ENCODE results near the gene FBXW10.
"Not testable (repeated sequence)": the region's sequence is repeated elsewhere in the genome, so short reads cannot be mapped to it uniquely, and the experiment has no call there.

Gene FBXW10

GRCh38 chr17:18743699-18744421 lies at the start of gene FBXW10:
FBXW10 (plus strand) TSS chr17:18744054; CDS start chr17:18744245, 191 bp downstream.
- DNase-seq (ENCODE audit: low read depth in 2 of 2, low spot score in 1 of 2), result not testable (repeated sequence)

- not testable (repeated sequence) for DNase-seq (ENCODE audit: low read depth in 2 of 2, low spot score in 1 of 2)
These were observed 48.7 kb upstream of the FBXW10 start for GRCh38 chr17:18695143-18695542.

- not testable (repeated sequence) for DNase-seq (ENCODE audit: low read depth in 2 of 2, low spot score in 1 of 2)
These were observed 45.3 kb upstream of the FBXW10 start for GRCh38 chr17:18698473-18699103.

- not testable (repeated sequence) for DNase-seq (ENCODE audit: low read depth in 2 of 2, low spot score in 1 of 2)
These were observed 37.9 kb upstream of the FBXW10 start for GRCh38 chr17:18705955-18706354.

- not testable (repeated sequence) for DNase-seq (ENCODE audit: low read depth in 2 of 2, low spot score in 1 of 2)
These were observed 35.6 kb upstream of the FBXW10 start for GRCh38 chr17:18708215-18708614.

- peak; percentile 13 to 47 for DNase-seq (ENCODE audit: low read depth in 2 of 2, low spot score in 1 of 2)
These were observed 31.4 kb upstream of the FBXW10 start for GRCh38 chr17:18712354-18712999.

GRCh38 chr17:18718643-18719427 lies 25.0 kb upstream of the FBXW10 start:
- DNase-seq (ENCODE audit: low read depth in 2 of 2, low spot score in 1 of 2), result not testable (repeated sequence)

- not testable (repeated sequence) for DNase-seq (ENCODE audit: low read depth in 2 of 2, low spot score in 1 of 2)
These were observed 24.3 kb upstream of the FBXW10 start for GRCh38 chr17:18719428-18720110.

- DNase-seq (ENCODE audit: low read depth in 2 of 2, low spot score in 1 of 2), result not testable (repeated sequence)
These were observed 21.9 kb upstream of the FBXW10 start for GRCh38 chr17:18721775-18722547.

- DNase-seq (ENCODE audit: low read depth in 2 of 2, low spot score in 1 of 2), result not testable (repeated sequence)
These were observed 21.2 kb upstream of the FBXW10 start for GRCh38 chr17:18722612-18723011.

- DNase-seq (ENCODE audit: low read depth in 2 of 2, low spot score in 1 of 2), result not testable (repeated sequence)
These were observed 20.3 kb upstream of the FBXW10 start for GRCh38 chr17:18723509-18723908.

GRCh38 chr17:18732438-18732837 lies 11.4 kb upstream of the FBXW10 start:
- DNase-seq (ENCODE audit: low read depth in 2 of 2, low spot score in 1 of 2), result not testable (repeated sequence)

GRCh38 chr17:18733350-18733749 lies 10.5 kb upstream of the FBXW10 start:
- not testable (repeated sequence) for DNase-seq (ENCODE audit: low read depth in 2 of 2, low spot score in 1 of 2)

- DNase-seq (ENCODE audit: low read depth in 2 of 2, low spot score in 1 of 2), result not testable (repeated sequence)
These were observed 4.0 kb upstream of the FBXW10 start for GRCh38 chr17:18739616-18740391.

GRCh38 chr17:18741228-18741627 lies 2.6 kb upstream of the FBXW10 start:
- DNase-seq (ENCODE audit: low read depth in 2 of 2, low spot score in 1 of 2), result not testable (repeated sequence)

GRCh38 chr17:18744726-18745125 lies 872 bp downstream of the FBXW10 start:
- DNase-seq (ENCODE audit: low read depth in 2 of 2, low spot score in 1 of 2), result not testable (repeated sequence)

- not testable (repeated sequence) for DNase-seq (ENCODE audit: low read depth in 2 of 2, low spot score in 1 of 2)
These were observed 2.7 kb downstream of the FBXW10 start for GRCh38 chr17:18746551-18746950.

GRCh38 chr17:18747501-18747900 lies 3.6 kb downstream of the FBXW10 start:
- not testable (repeated sequence) for DNase-seq (ENCODE audit: low read depth in 2 of 2, low spot score in 1 of 2)

- not testable (repeated sequence) for DNase-seq (ENCODE audit: low read depth in 2 of 2, low spot score in 1 of 2)
These were observed 6.4 kb downstream of the FBXW10 start for GRCh38 chr17:18750242-18750641.
